Measurements from ENCODE around the gene KRT13. TPM values are rescaled to one million over a fixed set of nuclear protein-coding genes. Genes with fewer than 3 reads are reported as not detected.

KRT13 gene
- total and polyA plus RNA-seq, 10 of the 15 experiments (the other 5 are each of a cell fraction or from before 2014, with no cell fraction given) = not detected

GRCh38 chr17:41549596-41550039 lies 44.2 kb upstream of the KRT13 start:
- no peak for DNase-seq (ENCODE audit: low read depth, low spot score)
- Histone ChIP-seq H3K36me3 (ENCODE audit: control insufficient read depth in 2 of 2, insufficient read depth in 2 of 2, low read length in 1 of 2) (no peaks in the 10 kb centered on the region), H3K27me3 (replicated peaks in 1 of 2; ENCODE audit: control insufficient read depth in 2 of 2, insufficient read depth in 2 of 2, low read length in 1 of 2) (no peaks in the 10 kb centered on the region; a peak in 2 of 4 replicates), H3K4me2 (ENCODE audit: control insufficient read depth, insufficient read depth) (no peak overlapping the region), H4K20me1 (ENCODE audit: control insufficient read depth, insufficient read depth) (no peaks in the 10 kb centered on the region), H3K4me3 (no peak overlapping the region), H3K9ac (ENCODE audit: control insufficient read depth, insufficient read depth, low read length) (no peak overlapping the region), H3K27ac (ENCODE audit: control insufficient read depth, insufficient read depth) (no peak overlapping the region), H3K4me1 (ENCODE audit: control insufficient read depth, insufficient read depth, low read length) (no peaks in the 10 kb centered on the region), H2AFZ (ENCODE audit: control insufficient read depth, low read depth, low read length) (no peak overlapping the region), H3K9me3 (replicated peaks; ENCODE audit: control insufficient read depth, insufficient read depth, low read length) (no peaks in the 10 kb centered on the region; the same call in 2 of the 3 replicates), H3K79me2 (ENCODE audit: control insufficient read depth, insufficient read depth, low read length) (no peaks in the 10 kb centered on the region)
- BruUV-seq (replicated peaks) = no TSS peak
- 71% methylated on average over 8 of the region's 8 CpGs for WGBS (ENCODE audit: insufficient coverage, insufficient replicate concordance, low lambda C conversion rate, missing lambda C conversion rate)
- ChIA-PET RAD21 (ENCODE audit: unreplicated experiment) (interaction anchor here (0.9 to 3.3 kb wide), 12 partner anchors 96 to 934 kb away, joined by 3 to 32 read pairs (median 6); no protein-coding TSS in a partner anchor), CTCF (interaction anchor here (0.6 to 6.3 kb wide), 41 partner anchors 9 to 1022 kb away, joined by 3 to 146 read pairs (median 5); partner anchors contain the start of gene EIF1), SMC1A (ENCODE audit: uncharacterized antibody, unreplicated experiment) (interaction anchor here (0.7 to 5.3 kb wide), 18 partner anchors 8 to 934 kb away, joined by 3 to 34 read pairs (median 4); no protein-coding TSS in a partner anchor), POLR2A (no interaction called here)
- TF ChIP-seq EP300 (IDR thresholded peaks at IDR 0.05; ENCODE audit: borderline replicate concordance in 1 of 2, control insufficient read depth in 1 of 2, low read depth in 2 of 2, low read length in 2 of 2) = no peak
- TF ChIP-seq EGR1 (IDR thresholded peaks at IDR 0.05; ENCODE audit: borderline replicate concordance in 1 of 2, low read depth in 2 of 2, low read length in 2 of 2) = no peak
- TF ChIP-seq, protein P1, sequence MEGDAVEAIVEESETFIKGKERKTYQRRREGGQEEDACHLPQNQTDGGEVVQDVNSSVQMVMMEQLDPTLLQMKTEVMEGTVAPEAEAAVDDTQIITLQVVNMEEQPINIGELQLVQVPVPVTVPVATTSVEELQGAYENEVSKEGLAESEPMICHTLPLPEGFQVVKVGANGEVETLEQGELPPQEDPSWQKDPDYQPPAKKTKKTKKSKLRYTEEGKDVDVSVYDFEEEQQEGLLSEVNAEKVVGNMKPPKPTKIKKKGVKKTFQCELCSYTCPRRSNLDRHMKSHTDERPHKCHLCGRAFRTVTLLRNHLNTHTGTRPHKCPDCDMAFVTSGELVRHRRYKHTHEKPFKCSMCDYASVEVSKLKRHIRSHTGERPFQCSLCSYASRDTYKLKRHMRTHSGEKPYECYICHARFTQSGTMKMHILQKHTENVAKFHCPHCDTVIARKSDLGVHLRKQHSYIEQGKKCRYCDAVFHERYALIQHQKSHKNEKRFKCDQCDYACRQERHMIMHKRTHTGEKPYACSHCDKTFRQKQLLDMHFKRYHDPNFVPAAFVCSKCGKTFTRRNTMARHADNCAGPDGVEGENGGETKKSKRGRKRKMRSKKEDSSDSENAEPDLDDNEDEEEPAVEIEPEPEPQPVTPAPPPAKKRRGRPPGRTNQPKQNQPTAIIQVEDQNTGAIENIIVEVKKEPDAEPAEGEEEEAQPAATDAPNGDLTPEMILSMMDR (IDR thresholded peaks at IDR 0.05 in 2 of 3, conservative IDR thresholded peaks at IDR 0.05 in 1 of 3; ENCODE audit: control insufficient read depth in 2 of 3, extremely low read depth in 1 of 3, insufficient read depth in 1 of 3, low read depth in 3 of 3, low read length in 3 of 3) = no peak
- TF ChIP-seq, protein P2, sequence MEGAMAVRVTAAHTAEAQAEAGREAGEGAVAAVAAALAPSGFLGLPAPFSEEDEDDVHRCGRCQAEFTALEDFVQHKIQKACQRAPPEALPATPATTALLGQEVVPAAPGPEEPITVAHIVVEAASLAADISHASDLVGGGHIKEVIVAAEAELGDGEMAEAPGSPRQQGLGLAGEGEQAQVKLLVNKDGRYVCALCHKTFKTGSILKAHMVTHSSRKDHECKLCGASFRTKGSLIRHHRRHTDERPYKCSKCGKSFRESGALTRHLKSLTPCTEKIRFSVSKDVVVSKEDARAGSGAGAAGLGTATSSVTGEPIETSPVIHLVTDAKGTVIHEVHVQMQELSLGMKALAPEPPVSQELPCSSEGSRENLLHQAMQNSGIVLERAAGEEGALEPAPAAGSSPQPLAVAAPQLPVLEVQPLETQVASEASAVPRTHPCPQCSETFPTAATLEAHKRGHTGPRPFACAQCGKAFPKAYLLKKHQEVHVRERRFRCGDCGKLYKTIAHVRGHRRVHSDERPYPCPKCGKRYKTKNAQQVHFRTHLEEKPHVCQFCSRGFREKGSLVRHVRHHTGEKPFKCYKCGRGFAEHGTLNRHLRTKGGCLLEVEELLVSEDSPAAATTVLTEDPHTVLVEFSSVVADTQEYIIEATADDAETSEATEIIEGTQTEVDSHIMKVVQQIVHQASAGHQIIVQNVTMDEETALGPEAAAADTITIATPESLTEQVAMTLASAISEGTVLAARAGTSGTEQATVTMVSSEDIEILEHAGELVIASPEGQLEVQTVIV (IDR thresholded peaks at IDR 0.05; ENCODE audit: borderline replicate concordance, partially characterized antibody) = no peak
- no peak for TF ChIP-seq CHD4 (IDR thresholded peaks at IDR 0.05)
- TF ChIP-seq HDAC6 (IDR thresholded peaks at IDR 0.05; ENCODE audit: unreplicated experiment) = no peak
- no peak for TF ChIP-seq ATF2 (IDR thresholded peaks at IDR 0.05; ENCODE audit: low read length)
- TF ChIP-seq, protein P3, sequence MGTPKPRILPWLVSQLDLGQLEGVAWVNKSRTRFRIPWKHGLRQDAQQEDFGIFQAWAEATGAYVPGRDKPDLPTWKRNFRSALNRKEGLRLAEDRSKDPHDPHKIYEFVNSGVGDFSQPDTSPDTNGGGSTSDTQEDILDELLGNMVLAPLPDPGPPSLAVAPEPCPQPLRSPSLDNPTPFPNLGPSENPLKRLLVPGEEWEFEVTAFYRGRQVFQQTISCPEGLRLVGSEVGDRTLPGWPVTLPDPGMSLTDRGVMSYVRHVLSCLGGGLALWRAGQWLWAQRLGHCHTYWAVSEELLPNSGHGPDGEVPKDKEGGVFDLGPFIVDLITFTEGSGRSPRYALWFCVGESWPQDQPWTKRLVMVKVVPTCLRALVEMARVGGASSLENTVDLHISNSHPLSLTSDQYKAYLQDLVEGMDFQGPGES (IDR thresholded peaks at IDR 0.05) = no peak
- no peak for ATAC-seq
- FAIRE-seq = no peak
- in situ Hi-C loops (cut with MboI) = loop anchor here (5.0 kb wide), 2 partner anchors 113 to 642 kb away; no protein-coding TSS in a partner anchor
- intact Hi-C loops (cut with micrococcal nuclease; ENCODE audit: unreplicated experiment) = loop anchor here (1.0 to 2.0 kb wide), 5 partner anchors 99 to 747 kb away; no protein-coding TSS in a partner anchor
